Neural cell (in vitro differentiated cells): Measurements from ENCODE around the gene KRTAP2-4.

Source experiments
- CTCF ChIP-seq: fragments of 450-650 bp; IDR thresholded peaks from 2 replicates; pipeline ENCODE4 v1.5.1; 2014; ENCODE audit warnings: antibody characterized with exemption, mild to moderate bottlenecking, moderate library complexity; ENCODE audit not compliant: poor library complexity, severe bottlenecking
- RAD21 ChIP-seq: fragments of 450-650 bp; conservative IDR thresholded peaks from 2 replicates; pipeline ENCODE4 v1.6.1; 2014; ENCODE audit warnings: antibody characterized with exemption, mild to moderate bottlenecking, moderate library complexity
- TAF1 ChIP-seq: IDR thresholded peaks from 2 replicates; pipeline ENCODE4 v1.6.1; 2012; ENCODE audit warnings: low read depth

GRCh38 chr17:41052566-41052965, 13.1 kb downstream of the KRTAP2-4 start:
- TF ChIP-seq CTCF (no peak), TAF1 (no peak), RAD21 (no peak)
